DND-41 (cell line): Measurements from ENCODE around the gene DCANP1.
A peak's percentile ranks its signal among the peaks of the same experiment; 100 is the strongest.

Experiments
- ATAC-seq: fragments of 200-7000 bp; cut with Tn5 transposase; 3 replicates; pipeline ENCODE4 v1.9.1; 2021; ENCODE audit warnings: low read depth; ENCODE audit not compliant: insufficient read depth
- DNase-seq: peaks from one replicate; pipeline ENCODE4 v3.0.0-alpha.2; 2020
- H2AFZ ChIP-seq: 2 replicates; pipeline ENCODE4 v1.6.0; 2012; ENCODE audit warnings: low read depth, low read length
- H3K27ac ChIP-seq: 2 replicates; pipeline ENCODE4 v1.5.1; 2012; ENCODE audit warnings: low read length, inconsistent platforms
- H3K27me3 ChIP-seq: fragments of 200-600 bp; sonication (generic); 2 replicates; pipeline ENCODE4 v1.6.0; 2012; ENCODE audit warnings: low read length, mild to moderate bottlenecking, inconsistent platforms; ENCODE audit not compliant: insufficient read depth, poor library complexity
- H3K36me3 ChIP-seq: 2 replicates; pipeline ENCODE4 v1.5.1; 2012; ENCODE audit warnings: low read length, inconsistent platforms; ENCODE audit not compliant: insufficient read depth
- H3K4me1 ChIP-seq: 2 replicates; pipeline ENCODE4 v1.5.1; 2012; ENCODE audit warnings: mild to moderate bottlenecking, low read length; ENCODE audit not compliant: insufficient read depth
- H3K4me2 ChIP-seq: 2 replicates; pipeline ENCODE4 v1.6.0; 2012; ENCODE audit warnings: mild to moderate bottlenecking, moderate library complexity, low read length, inconsistent platforms; ENCODE audit not compliant: insufficient read depth
- H3K4me3 ChIP-seq, 2 experiments: fragments of 200-600 bp in 1 of 2; shearing (Covaris generic) in 1 of 2; 2 replicates each; pipeline ENCODE4 v1.5.1; 2012 to 2016; ENCODE audit warnings: inconsistent platforms in 2 of 2, low read length in 2 of 2, mild to moderate bottlenecking in 2 of 2, low read depth in 1 of 2, moderate library complexity in 1 of 2
- H3K79me2 ChIP-seq: 2 replicates; pipeline ENCODE4 v1.6.0; 2012; ENCODE audit warnings: low read length, inconsistent platforms; ENCODE audit not compliant: insufficient read depth
- H3K9ac ChIP-seq: 2 replicates; pipeline ENCODE4 v1.6.0; 2012; ENCODE audit warnings: low read depth, mild to moderate bottlenecking, inconsistent platforms, low read length, moderate library complexity
- H3K9me3 ChIP-seq: 2 replicates; pipeline ENCODE4 v1.5.1; 2012; ENCODE audit warnings: low read length, moderate library complexity, mild to moderate bottlenecking, inconsistent platforms; ENCODE audit not compliant: insufficient read depth, severe bottlenecking
- H4K20me1 ChIP-seq: 2 replicates; pipeline ENCODE4 v1.6.0; 2012; ENCODE audit warnings: low read length; ENCODE audit not compliant: insufficient read depth
- EZH2 ChIP-seq: IDR thresholded peaks from 3 replicates; pipeline ENCODE4 v1.6.1; 2012; ENCODE audit warnings: borderline replicate concordance, low read depth, mild to moderate bottlenecking, moderate library complexity, low read length, inconsistent platforms; ENCODE audit not compliant: severe bottlenecking
- TF ChIP-seq, protein P1 (sequence below): IDR thresholded peaks from 2 replicates; pipeline ENCODE4 v1.5.1; 2012; ENCODE audit warnings: borderline replicate concordance, low read length, moderate library complexity, mild to moderate bottlenecking; ENCODE audit not compliant: poor library complexity, severe bottlenecking; ENCODE audit errors: extremely low read depth

The DCANP1 gene

DNA sequence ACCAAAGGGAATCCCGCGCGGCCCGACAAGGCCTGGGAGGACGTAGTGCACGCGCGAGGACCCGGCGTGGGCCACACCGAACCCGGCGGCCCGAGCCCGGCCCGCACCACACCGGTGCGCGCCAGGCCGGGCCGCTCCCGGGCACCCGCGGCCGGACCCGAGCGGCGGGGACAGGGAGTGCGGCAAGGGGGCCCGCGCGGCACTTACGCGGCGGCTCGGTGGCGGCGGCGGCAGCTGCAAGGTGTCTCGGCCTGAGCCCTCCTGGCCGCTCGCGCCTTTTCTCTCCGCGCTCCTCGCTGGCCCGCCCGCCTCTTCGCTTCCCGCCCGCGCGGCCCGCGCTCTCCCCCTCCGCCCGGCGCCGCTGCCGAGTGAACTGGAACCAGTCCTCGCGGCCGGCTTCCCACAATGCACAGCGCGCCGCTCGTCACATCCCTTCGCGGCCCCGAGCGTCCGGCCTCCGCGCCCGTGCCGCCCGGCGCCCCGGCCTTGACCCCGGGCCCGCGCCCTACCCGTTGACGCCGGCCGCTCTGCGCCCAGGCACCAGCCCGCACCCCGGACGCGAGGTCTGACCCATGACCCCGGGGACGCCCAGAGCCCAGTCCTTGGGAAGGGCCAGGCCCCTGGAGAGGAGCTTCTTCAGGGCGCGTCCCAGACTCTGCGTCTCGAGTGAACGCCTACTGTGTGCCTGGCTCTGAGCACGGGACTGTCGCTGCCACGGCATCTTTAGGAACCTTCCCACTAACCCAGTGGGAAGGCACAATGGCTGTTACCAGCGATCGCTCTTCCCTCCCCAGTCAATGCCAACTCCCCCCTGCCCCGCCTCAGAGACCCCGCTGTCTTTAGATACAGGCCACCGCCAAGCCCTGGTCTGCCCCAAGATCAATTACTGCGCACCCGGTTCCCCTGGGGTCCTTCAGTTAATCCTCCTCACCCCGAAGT is 48.0 kb downstream of the DCANP1 start, which contains the start of gene MACROH2A1:
TSS of gene MACROH2A1 (minus strand) at position 377 of the 939 bp plus-strand sequence. CDS start 10,138 bp downstream, outside the sequence.
- H3K4me1 ChIP-seq = peaks cover 54% of the 10 kb centered on the region
- ATAC-seq (peak; percentile 79), DNase-seq (peak; percentile 84)
- peak within 1 kb of the TSS; percentile 85 for H3K27ac ChIP-seq
- peaks cover 40% of the 10 kb centered on the region for H3K36me3 ChIP-seq
- H3K4me2 ChIP-seq = peak within 1 kb of the TSS; percentile 76
- H3K27me3 ChIP-seq = no peaks in the 10 kb centered on the region
- H3K9me3 ChIP-seq = no peaks in the 10 kb centered on the region
- H3K9ac ChIP-seq = peak within 1 kb of the TSS; percentile 79
- TF ChIP-seq, protein P1, sequence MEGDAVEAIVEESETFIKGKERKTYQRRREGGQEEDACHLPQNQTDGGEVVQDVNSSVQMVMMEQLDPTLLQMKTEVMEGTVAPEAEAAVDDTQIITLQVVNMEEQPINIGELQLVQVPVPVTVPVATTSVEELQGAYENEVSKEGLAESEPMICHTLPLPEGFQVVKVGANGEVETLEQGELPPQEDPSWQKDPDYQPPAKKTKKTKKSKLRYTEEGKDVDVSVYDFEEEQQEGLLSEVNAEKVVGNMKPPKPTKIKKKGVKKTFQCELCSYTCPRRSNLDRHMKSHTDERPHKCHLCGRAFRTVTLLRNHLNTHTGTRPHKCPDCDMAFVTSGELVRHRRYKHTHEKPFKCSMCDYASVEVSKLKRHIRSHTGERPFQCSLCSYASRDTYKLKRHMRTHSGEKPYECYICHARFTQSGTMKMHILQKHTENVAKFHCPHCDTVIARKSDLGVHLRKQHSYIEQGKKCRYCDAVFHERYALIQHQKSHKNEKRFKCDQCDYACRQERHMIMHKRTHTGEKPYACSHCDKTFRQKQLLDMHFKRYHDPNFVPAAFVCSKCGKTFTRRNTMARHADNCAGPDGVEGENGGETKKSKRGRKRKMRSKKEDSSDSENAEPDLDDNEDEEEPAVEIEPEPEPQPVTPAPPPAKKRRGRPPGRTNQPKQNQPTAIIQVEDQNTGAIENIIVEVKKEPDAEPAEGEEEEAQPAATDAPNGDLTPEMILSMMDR = no peak
- no peak for TF ChIP-seq EZH2
- peak within 1 kb of the TSS; percentile 72 for H2AFZ ChIP-seq
- H3K4me3 ChIP-seq = peak within 1 kb of the TSS; percentile 68 to 74
- H3K79me2 ChIP-seq = peaks cover 64% of the 10 kb centered on the region
- H4K20me1 ChIP-seq = peaks cover 42% of the 10 kb centered on the region

DNA sequence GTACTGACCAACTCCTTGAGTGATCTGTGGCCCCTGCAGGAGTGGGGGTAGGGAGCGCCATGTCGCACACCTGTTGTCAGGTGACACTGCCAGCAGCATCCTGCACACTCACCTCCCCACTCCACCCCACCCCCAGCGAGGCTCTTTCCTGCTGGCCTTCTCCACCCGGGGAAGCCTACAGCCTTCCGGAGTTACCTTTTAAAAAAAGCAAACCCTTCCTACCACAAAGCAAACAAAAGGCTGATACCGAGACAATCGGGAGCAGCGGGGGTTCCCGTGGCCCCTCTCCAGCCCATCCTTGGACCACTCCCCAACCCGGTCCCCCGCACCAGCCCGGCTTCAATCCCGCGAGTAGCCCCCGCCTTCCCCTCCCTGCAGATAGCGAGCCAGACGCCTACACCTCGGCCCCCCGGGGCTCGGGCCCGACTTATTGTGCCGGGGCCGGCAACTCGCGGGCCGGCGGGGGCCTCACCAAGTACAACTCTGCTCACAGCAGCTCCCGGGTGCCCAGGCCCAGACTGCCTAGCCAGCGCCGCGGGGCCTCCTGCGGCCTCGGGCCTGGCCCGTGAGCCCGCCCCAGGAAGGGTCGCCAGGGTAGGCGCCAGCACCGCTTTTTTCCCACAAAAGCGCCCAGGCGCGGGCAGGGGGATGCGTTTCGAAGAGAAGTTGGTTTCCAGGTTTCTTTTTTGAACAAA is 48.8 kb downstream of the DCANP1 start:
- Histone ChIP-seq H2AFZ (peak overlapping the region; percentile 72), H3K9ac (peak overlapping the region; percentile 79), H3K27me3 (no peaks in the 10 kb centered on the region), H3K36me3 (peaks cover 48% of the 10 kb centered on the region), H3K27ac (peak overlapping the region; percentile 85), H4K20me1 (peaks cover 50% of the 10 kb centered on the region), H3K4me2 (peak overlapping the region; percentile 76), H3K4me1 (peaks cover 61% of the 10 kb centered on the region), H3K9me3 (no peaks in the 10 kb centered on the region), H3K79me2 (peaks cover 72% of the 10 kb centered on the region), H3K4me3 (peak overlapping the region; percentile 68 to 74)
- ATAC-seq (peak; percentile 39), DNase-seq (peak; percentile 62)
- no peak for TF ChIP-seq EZH2
- TF ChIP-seq, protein P1 = no peak

DNA sequence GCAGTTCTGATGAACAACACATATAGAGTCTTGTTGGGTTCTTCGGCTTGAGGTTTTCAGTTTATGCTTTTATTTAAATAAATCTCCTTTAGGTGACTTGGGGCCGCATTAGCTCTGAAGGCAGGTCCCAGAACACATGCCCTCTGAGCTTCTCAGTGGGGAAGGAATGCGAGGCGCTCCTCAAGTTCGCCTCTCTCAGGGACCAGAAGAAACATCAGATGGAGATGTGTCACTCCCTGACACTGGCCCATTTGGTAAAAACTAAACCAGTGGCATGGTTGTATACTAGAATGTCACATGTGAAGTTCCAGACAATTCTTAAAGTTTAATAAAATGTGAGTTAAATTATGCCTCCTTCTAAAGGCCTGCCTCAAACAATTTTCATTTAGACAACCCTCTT is 50.1 kb downstream of the DCANP1 start:
- Histone ChIP-seq H3K27me3 (no peaks in the 10 kb centered on the region), H3K4me3 (peak overlapping the region; percentile 68 to 74; a peak in 3 of 4 replicates), H3K9me3 (no peaks in the 10 kb centered on the region), H3K4me1 (peaks cover 68% of the 10 kb centered on the region), H3K9ac (peak overlapping the region; percentile 79), H2AFZ (no peak overlapping the region), H3K79me2 (peaks cover 84% of the 10 kb centered on the region), H4K20me1 (peaks cover 63% of the 10 kb centered on the region), H3K36me3 (peaks cover 60% of the 10 kb centered on the region), H3K27ac (peak overlapping the region; percentile 85), H3K4me2 (peak overlapping the region; percentile 76)
- TF ChIP-seq, protein P1 = no peak
- TF ChIP-seq EZH2 = no peak
- ATAC-seq = no peak
- no peak for DNase-seq
